Keratinocyte (primary cell): Measurements from ENCODE around the gene FHIT. TPM values are rescaled to one million over a fixed set of nuclear protein-coding genes. Genes with fewer than 3 reads are reported as not detected.

Source experiments
- DNase-seq: peaks from one replicate; pipeline ENCODE4 v3.0.0-alpha.2; 2011; ENCODE audit warnings: low read depth, missing footprints, low spot score
- FAIRE-seq: peaks from 2 replicates; lab custom pipeline; 2011; peaks lifted over from hg19 to GRCh38; lab: Jason Lieb, UNC
- H2AFZ ChIP-seq: 2 replicates; pipeline ENCODE4 v1.6.0; 2012; ENCODE audit warnings: low read length, control low read depth, inconsistent platforms; ENCODE audit not compliant: control insufficient read depth
- H3K27ac ChIP-seq: 2 replicates; pipeline ENCODE4 v1.5.1; 2011; ENCODE audit warnings: low read length; ENCODE audit not compliant: control insufficient read depth, insufficient read depth
- H3K27me3 ChIP-seq: 3 replicates; pipeline ENCODE4 v1.6.0; 2011; ENCODE audit warnings: low read length; ENCODE audit not compliant: control insufficient read depth, insufficient read depth; ENCODE audit errors: extremely low read depth
- H3K36me3 ChIP-seq, 2 experiments: 2 replicates in 1 of 2; 3 replicates in 1 of 2; pipeline ENCODE4 v1.5.1; 2011; ENCODE audit warnings: low read length in 2 of 2, mild to moderate bottlenecking in 1 of 2; ENCODE audit not compliant: control insufficient read depth in 2 of 2, insufficient read depth in 2 of 2; ENCODE audit errors: extremely low read depth in 1 of 2
- H3K4me1 ChIP-seq: 3 replicates; pipeline ENCODE4 v1.5.1; 2011; ENCODE audit warnings: low read length; ENCODE audit not compliant: control insufficient read depth, insufficient read depth; ENCODE audit errors: extremely low read depth
- H3K4me2 ChIP-seq: 3 replicates; pipeline ENCODE4 v1.6.0; 2011; ENCODE audit warnings: low read depth, low read length; ENCODE audit not compliant: control insufficient read depth, insufficient read depth; ENCODE audit errors: extremely low read depth
- H3K4me3 ChIP-seq, 3 experiments: fragments of 200-600 bp in 1 of 3; sonication (generic) in 1 of 3; 2 replicates in 2 of 3; 3 replicates in 1 of 3; pipeline ENCODE4 v1.5.1; 2011 to 2016; ENCODE audit warnings: low read length in 3 of 3, mild to moderate bottlenecking in 3 of 3, control low read depth in 2 of 3, inconsistent platforms in 1 of 3, low read depth in 1 of 3, mixed read lengths in 1 of 3, mixed run types in 1 of 3, moderate library complexity in 1 of 3; ENCODE audit not compliant: control insufficient read depth in 2 of 3, insufficient read depth in 2 of 3; ENCODE audit errors: extremely low read depth in 1 of 3
- H3K79me2 ChIP-seq: 2 replicates; pipeline ENCODE4 v1.6.0; 2012; ENCODE audit warnings: low read length; ENCODE audit not compliant: control insufficient read depth, insufficient read depth
- H3K9ac ChIP-seq: 3 replicates; pipeline ENCODE4 v1.6.0; 2011; ENCODE audit warnings: low read length; ENCODE audit not compliant: control insufficient read depth, insufficient read depth; ENCODE audit errors: extremely low read depth
- H3K9me1 ChIP-seq: 3 replicates; pipeline ENCODE4 v1.6.0; 2011; ENCODE audit warnings: low read length; ENCODE audit not compliant: control insufficient read depth, insufficient read depth; ENCODE audit errors: extremely low read depth
- H3K9me3 ChIP-seq: 2 replicates; pipeline ENCODE4 v1.5.1; 2012; ENCODE audit warnings: low read depth, low read length; ENCODE audit not compliant: control insufficient read depth
- H4K20me1 ChIP-seq: 3 replicates; pipeline ENCODE4 v1.6.0; 2011; ENCODE audit warnings: low read length; ENCODE audit not compliant: control insufficient read depth, insufficient read depth; ENCODE audit errors: extremely low read depth
- EZH2 ChIP-seq: IDR thresholded peaks from one replicate; pipeline ENCODE4 v1.6.1; 2012; ENCODE audit warnings: inconsistent platforms, mild to moderate bottlenecking, low read length, moderate library complexity
- dilution Hi-C: fragments of 300-500 bp; cut with MboI; formaldehyde crosslinking; loops from one replicate; pipeline ENCODE4 v1.7.0; 2020; ENCODE audit warnings: low sequenced_read_pairs; ENCODE audit not compliant: extremely low pct_ligation_motif_present
- polyA plus RNA-seq, 5 experiments: library from polyadenylated mRNA; depleted of rRNA in 3 of 5; stranded (reverse) in 3 of 5; stranded (forward) in 1 of 5; unstranded in 1 of 5; fragments of >200 nt; gene quantifications; 1 replicate in 1 of 5; 2 replicates in 3 of 5; 3 replicates in 1 of 5; pipeline versions ENCODE4 v1.2.1 to v1.2.3, GENCODE V29; 2011 to 2012; ENCODE audit warnings: missing spikeins in 2 of 5, low read depth in 1 of 5, low replicate concordance in 1 of 5
- TF ChIP-seq, protein P1 (sequence below), 3 experiments: IDR thresholded peaks in 1 of 3; conservative IDR thresholded peaks in 1 of 3; optimal IDR thresholded peaks in 1 of 3; 2 replicates in 2 of 3; 3 replicates in 1 of 3; pipeline versions ENCODE3 to v1.5.1; 2011; ENCODE audit warnings: low read length in 3 of 3, mild to moderate bottlenecking in 3 of 3, moderate library complexity in 2 of 3, control low read depth in 1 of 3, inconsistent platforms in 1 of 3; ENCODE audit not compliant: insufficient read depth in 2 of 3; ENCODE audit errors: extremely low read depth in 1 of 3

The FHIT gene
- polyA plus RNA-seq, 1 donor (not counting 4 experiments of a cell fraction or from before 2014, with no cell fraction given): 2.2 TPM

DNA sequence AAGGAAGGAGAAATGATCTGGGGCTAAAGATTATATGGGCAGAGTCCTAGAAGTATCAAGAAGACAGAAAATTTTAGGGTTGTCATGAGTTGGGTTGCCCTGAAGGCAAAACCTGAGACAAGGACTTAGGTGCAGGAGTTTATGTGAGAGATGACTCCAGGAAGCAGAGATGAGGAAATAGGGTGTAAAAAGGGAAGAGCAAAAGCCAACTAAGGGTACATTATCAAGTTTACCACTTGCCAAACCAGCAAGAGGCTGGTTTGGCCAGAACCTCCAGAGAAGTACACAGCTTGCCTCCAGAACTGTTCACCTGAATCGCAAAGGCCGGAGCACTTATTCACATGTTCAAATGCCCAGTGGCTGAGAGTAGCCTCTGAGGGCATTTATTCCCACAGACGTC, 116.7 kb downstream of the FHIT start:
- dilution Hi-C loops: no loop called here
- H4K20me1 ChIP-seq: no peaks in the 10 kb centered on the region
- no peak overlapping the region for H3K4me2 ChIP-seq
- no peaks in the 10 kb centered on the region for H3K9me3 ChIP-seq
- no peaks in the 10 kb centered on the region for H3K36me3 ChIP-seq
- FAIRE-seq (no peak), DNase-seq (no peak)
- H3K4me1 ChIP-seq: no peaks in the 10 kb centered on the region
- no peak for TF ChIP-seq EZH2
- TF ChIP-seq, protein P1, sequence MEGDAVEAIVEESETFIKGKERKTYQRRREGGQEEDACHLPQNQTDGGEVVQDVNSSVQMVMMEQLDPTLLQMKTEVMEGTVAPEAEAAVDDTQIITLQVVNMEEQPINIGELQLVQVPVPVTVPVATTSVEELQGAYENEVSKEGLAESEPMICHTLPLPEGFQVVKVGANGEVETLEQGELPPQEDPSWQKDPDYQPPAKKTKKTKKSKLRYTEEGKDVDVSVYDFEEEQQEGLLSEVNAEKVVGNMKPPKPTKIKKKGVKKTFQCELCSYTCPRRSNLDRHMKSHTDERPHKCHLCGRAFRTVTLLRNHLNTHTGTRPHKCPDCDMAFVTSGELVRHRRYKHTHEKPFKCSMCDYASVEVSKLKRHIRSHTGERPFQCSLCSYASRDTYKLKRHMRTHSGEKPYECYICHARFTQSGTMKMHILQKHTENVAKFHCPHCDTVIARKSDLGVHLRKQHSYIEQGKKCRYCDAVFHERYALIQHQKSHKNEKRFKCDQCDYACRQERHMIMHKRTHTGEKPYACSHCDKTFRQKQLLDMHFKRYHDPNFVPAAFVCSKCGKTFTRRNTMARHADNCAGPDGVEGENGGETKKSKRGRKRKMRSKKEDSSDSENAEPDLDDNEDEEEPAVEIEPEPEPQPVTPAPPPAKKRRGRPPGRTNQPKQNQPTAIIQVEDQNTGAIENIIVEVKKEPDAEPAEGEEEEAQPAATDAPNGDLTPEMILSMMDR (optimal IDR thresholded peaks at IDR 0.05 in 1 of 3, IDR thresholded peaks at IDR 0.05 in 1 of 3, conservative IDR thresholded peaks at IDR 0.05 in 1 of 3; ENCODE audit: extremely low read depth in 1 of 3, insufficient read depth in 2 of 3, low read length in 3 of 3): no peak
- H3K4me3 ChIP-seq: no peak overlapping the region
- no peak overlapping the region for H2AFZ ChIP-seq
- no peak overlapping the region for H3K9ac ChIP-seq
- H3K27me3 ChIP-seq: no peaks in the 10 kb centered on the region
- H3K79me2 ChIP-seq: no peaks in the 10 kb centered on the region
- no peak overlapping the region for H3K27ac ChIP-seq
- no peaks in the 10 kb centered on the region for H3K9me1 ChIP-seq

GRCh38 chr3:61132062-61132461, 119.2 kb downstream of the FHIT start:
- no peak overlapping the region for H3K4me2 ChIP-seq
- H3K9me3 ChIP-seq: no peaks in the 10 kb centered on the region
- H3K9ac ChIP-seq: no peak overlapping the region
- dilution Hi-C loops: no loop called here
- no peak for FAIRE-seq
- no peaks in the 10 kb centered on the region for H3K9me1 ChIP-seq
- no peaks in the 10 kb centered on the region for H3K79me2 ChIP-seq
- H3K4me3 ChIP-seq: no peak overlapping the region
- no peak overlapping the region for H3K27ac ChIP-seq
- TF ChIP-seq, protein P1 (optimal IDR thresholded peaks at IDR 0.05 in 1 of 3, IDR thresholded peaks at IDR 0.05 in 1 of 3, conservative IDR thresholded peaks at IDR 0.05 in 1 of 3; ENCODE audit: extremely low read depth in 1 of 3, insufficient read depth in 2 of 3, low read length in 3 of 3): no peak
- TF ChIP-seq EZH2: no peak
- H4K20me1 ChIP-seq: no peaks in the 10 kb centered on the region
- DNase-seq: no peak
- no peaks in the 10 kb centered on the region for H3K27me3 ChIP-seq
- no peak overlapping the region for H2AFZ ChIP-seq
- no peaks in the 10 kb centered on the region for H3K4me1 ChIP-seq
- no peaks in the 10 kb centered on the region for H3K36me3 ChIP-seq
